Uterus (tissue), 2 donors: ENCODE results near the gene PLPP1.
A peak's percentile ranks its signal among the peaks of the same experiment; 100 is the strongest.

Experiments
- CTCF ChIP-seq, 4 experiments: fragments of 200-600 bp in 2 of 4; fragments of 450-650 bp in 2 of 4; sonication (generic) in 2 of 4; IDR thresholded peaks; one replicate each; pipeline ENCODE4 v1.5.1; 2016 to 2019; ENCODE audit warnings: antibody characterized with exemption in 4 of 4, mild to moderate bottlenecking in 2 of 4, moderate library complexity in 1 of 4
- POLR2A ChIP-seq, 2 donors: fragments of 450-650 bp; IDR thresholded peaks; one replicate each; pipeline ENCODE4 v1.6.1; 2016; ENCODE audit warnings: antibody characterized with exemption in 2 of 2, mild to moderate bottlenecking in 1 of 2, moderate library complexity in 1 of 2

DNA sequence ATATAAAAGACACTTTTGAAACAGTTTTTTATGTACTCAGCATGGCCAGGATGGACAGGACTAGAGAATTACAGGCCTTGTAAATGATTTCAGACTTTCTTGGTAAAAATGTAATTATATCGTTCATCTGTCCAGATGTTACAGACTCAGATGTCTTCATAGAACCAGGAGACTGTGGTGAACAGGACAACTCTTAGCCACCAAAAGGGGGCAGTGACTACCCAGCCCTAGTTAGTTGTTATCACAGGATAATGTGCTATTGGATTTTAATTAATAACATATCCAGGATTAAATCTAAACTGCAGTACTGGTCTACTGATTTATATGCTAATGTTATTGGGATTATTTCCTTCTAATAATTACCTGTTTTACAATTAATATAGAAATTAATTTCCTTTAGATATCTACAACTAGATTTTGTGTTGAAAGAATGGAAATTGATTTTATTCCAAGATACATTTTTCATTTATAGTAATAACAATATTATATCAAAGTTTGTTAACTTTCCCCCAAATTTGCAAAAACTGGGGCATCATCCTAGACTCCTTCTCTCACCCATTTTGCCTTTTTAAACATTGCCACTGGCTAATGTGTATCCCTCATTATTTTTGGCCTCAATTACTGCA lies 127.6 kb downstream of the PLPP1 start:
- TF ChIP-seq POLR2A (IDR thresholded peaks at IDR 0.05): no peak
- TF ChIP-seq CTCF (IDR thresholded peaks at IDR 0.05): peak; percentile 58 to 72 (median 68)
